HEK293 (cell line): ENCODE measurements around the gene ROBO1.

ENCODE experiments used
- CTCF ChIA-PET: fragments of 350-600 bp; formaldehyde crosslinking; extraction: SDS; loops from one replicate; lab custom pipeline; 2021; ENCODE audit warnings: antibody characterized with exemption; lab: Yijun Ruan, JAX
- POLR2A ChIA-PET: fragments of 300-600 bp; formaldehyde crosslinking; extraction: SDS; loops from one replicate; lab custom pipeline; 2020; ENCODE audit warnings: antibody characterized with exemption, inconsistent platforms; lab: Yijun Ruan, JAX
- H3K27ac ChIP-seq: fragments of 200-500 bp; sonication (Bioruptor generic); 2 replicates; pipeline ENCODE4 v1.5.1; 2014; ENCODE audit warnings: low read depth, low read length, control low read depth, inconsistent platforms; ENCODE audit errors: extremely low read depth
- H3K36me3 ChIP-seq, 2 experiments: fragments of 200-500 bp in 1 of 2; sonication (Bioruptor generic) in 1 of 2; 1 replicate in 1 of 2; 2 replicates in 1 of 2; pipeline ENCODE4 v1.5.1; 2014 to 2017; ENCODE audit warnings: inconsistent platforms in 2 of 2, low read length in 2 of 2; ENCODE audit not compliant: control insufficient read depth in 2 of 2, insufficient read depth in 1 of 2
- H3K4me1 ChIP-seq: fragments of 200-500 bp; sonication (Bioruptor generic); 2 replicates; pipeline ENCODE4 v1.5.1; 2014; ENCODE audit warnings: mild to moderate bottlenecking, low read length, inconsistent platforms; ENCODE audit not compliant: control insufficient read depth, insufficient read depth
- H3K4me3 ChIP-seq: 2 replicates; pipeline ENCODE4 v1.5.1; 2011; ENCODE audit warnings: low read depth, mild to moderate bottlenecking, control low read depth, low read length, moderate library complexity
- H3K9me3 ChIP-seq: fragments of 200-500 bp; sonication (Bioruptor generic); 2 replicates; pipeline ENCODE4 v1.5.1; 2014; ENCODE audit warnings: low read depth, low read length, inconsistent platforms; ENCODE audit not compliant: control insufficient read depth, insufficient read depth
- GLI4 ChIP-seq: fragments of 450-650 bp; formaldehyde crosslinking; IDR thresholded peaks from 2 replicates; pipeline ENCODE4 v1.5.1; 2016; ENCODE audit warnings: missing biosample characterization, missing genetic modification characterization
- KLF10 ChIP-seq: fragments of 450-650 bp; IDR thresholded peaks from 2 replicates; pipeline ENCODE4 v1.5.1; 2018; ENCODE audit warnings: missing biosample characterization, mild to moderate bottlenecking, missing genetic modification characterization
- ZBTB48 ChIP-seq: fragments of 450-650 bp; formaldehyde crosslinking; IDR thresholded peaks from 2 replicates; pipeline ENCODE4 v1.5.1; 2016; ENCODE audit warnings: missing biosample characterization, missing genetic modification characterization
- ZBTB6 ChIP-seq: fragments of 450-650 bp; formaldehyde crosslinking; IDR thresholded peaks from 2 replicates; pipeline ENCODE4 v1.5.1; 2017; ENCODE audit warnings: missing biosample characterization, missing genetic modification characterization
- ZFHX2 ChIP-seq: fragments of 450-650 bp; formaldehyde crosslinking; conservative IDR thresholded peaks from 2 replicates; pipeline ENCODE4 v1.5.1; 2016; ENCODE audit warnings: missing biosample characterization, missing genetic modification characterization
- ZFP3 ChIP-seq: fragments of 450-650 bp; formaldehyde crosslinking; IDR thresholded peaks from 2 replicates; pipeline ENCODE4 v1.5.1; 2016; ENCODE audit warnings: low read depth, missing biosample characterization, missing genetic modification characterization
- ZFP69B ChIP-seq: fragments of 450-650 bp; formaldehyde crosslinking; IDR thresholded peaks from 2 replicates; pipeline ENCODE4 v1.5.1; 2016; ENCODE audit warnings: missing biosample characterization, missing genetic modification characterization
- ZNF10 ChIP-seq: fragments of 450-650 bp; formaldehyde crosslinking; IDR thresholded peaks from 2 replicates; pipeline ENCODE4 v1.5.1; 2017; ENCODE audit warnings: missing biosample characterization, missing genetic modification characterization
- ZNF18 ChIP-seq: fragments of 450-650 bp; formaldehyde crosslinking; IDR thresholded peaks from 2 replicates; pipeline ENCODE4 v1.5.1; 2016; ENCODE audit warnings: missing biosample characterization, missing genetic modification characterization
- ZNF19 ChIP-seq: fragments of 450-650 bp; formaldehyde crosslinking; IDR thresholded peaks from 2 replicates; pipeline ENCODE4; 2016; ENCODE audit warnings: missing biosample characterization, missing genetic modification characterization, low read depth
- ZNF341 ChIP-seq: fragments of 450-650 bp; formaldehyde crosslinking; IDR thresholded peaks from 2 replicates; pipeline ENCODE4; 2016; ENCODE audit warnings: low read depth, missing biosample characterization, missing genetic modification characterization
- ZNF354C ChIP-seq: fragments of 450-650 bp; formaldehyde crosslinking; IDR thresholded peaks from 2 replicates; pipeline ENCODE4 v1.5.1; 2016; ENCODE audit warnings: missing biosample characterization, missing genetic modification characterization, low read depth, borderline replicate concordance
- ZNF530 ChIP-seq: fragments of 450-650 bp; formaldehyde crosslinking; IDR thresholded peaks from 2 replicates; pipeline ENCODE4 v1.5.1; 2016; ENCODE audit warnings: low read depth, missing biosample characterization, missing genetic modification characterization
- ZNF621 ChIP-seq: fragments of 450-650 bp; formaldehyde crosslinking; IDR thresholded peaks from 2 replicates; pipeline ENCODE4 v1.5.1; 2017; ENCODE audit warnings: missing biosample characterization, missing genetic modification characterization
- ZNF660 ChIP-seq: fragments of 450-650 bp; IDR thresholded peaks from 2 replicates; pipeline ENCODE4 v1.5.1; 2018; ENCODE audit warnings: missing biosample characterization, mild to moderate bottlenecking, missing genetic modification characterization
- ZNF776 ChIP-seq: fragments of 450-650 bp; formaldehyde crosslinking; IDR thresholded peaks from 2 replicates; pipeline ENCODE4 v1.5.0; 2017; ENCODE audit warnings: missing biosample characterization, missing genetic modification characterization, borderline replicate concordance
- ZNF777 ChIP-seq: fragments of 450-650 bp; formaldehyde crosslinking; IDR thresholded peaks from 2 replicates; pipeline ENCODE4 v1.5.1; 2017; ENCODE audit warnings: missing biosample characterization, missing genetic modification characterization, borderline replicate concordance
- ZNF785 ChIP-seq: fragments of 450-650 bp; formaldehyde crosslinking; IDR thresholded peaks from 2 replicates; pipeline ENCODE4 v1.5.1; 2016; ENCODE audit warnings: missing biosample characterization, missing genetic modification characterization
- ZNF792 ChIP-seq: fragments of 450-650 bp; formaldehyde crosslinking; IDR thresholded peaks from 2 replicates; pipeline ENCODE4 v1.5.1; 2016; ENCODE audit warnings: missing biosample characterization, missing genetic modification characterization
- TF ChIP-seq, protein P1 (sequence below): fragments of 450-650 bp; formaldehyde crosslinking; IDR thresholded peaks from 2 replicates; pipeline ENCODE4 v1.5.1; 2016; ENCODE audit warnings: missing biosample characterization, missing genetic modification characterization
- TF ChIP-seq, protein P2 (sequence below): fragments of 450-650 bp; formaldehyde crosslinking; optimal IDR thresholded peaks from 2 replicates; pipeline ENCODE3; 2016; ENCODE audit warnings: missing biosample characterization, mild to moderate bottlenecking, missing genetic modification characterization
- TF ChIP-seq, protein P3 (sequence below): fragments of 450-650 bp; IDR thresholded peaks from 2 replicates; pipeline ENCODE4 v1.5.1; 2018; ENCODE audit warnings: missing biosample characterization, missing genetic modification characterization
- TF ChIP-seq, protein P4 (sequence below): fragments of 450-650 bp; formaldehyde crosslinking; IDR thresholded peaks from 2 replicates; pipeline ENCODE4 v1.5.1; 2016; ENCODE audit warnings: missing biosample characterization, missing genetic modification characterization, borderline replicate concordance

The ROBO1 gene

DNA sequence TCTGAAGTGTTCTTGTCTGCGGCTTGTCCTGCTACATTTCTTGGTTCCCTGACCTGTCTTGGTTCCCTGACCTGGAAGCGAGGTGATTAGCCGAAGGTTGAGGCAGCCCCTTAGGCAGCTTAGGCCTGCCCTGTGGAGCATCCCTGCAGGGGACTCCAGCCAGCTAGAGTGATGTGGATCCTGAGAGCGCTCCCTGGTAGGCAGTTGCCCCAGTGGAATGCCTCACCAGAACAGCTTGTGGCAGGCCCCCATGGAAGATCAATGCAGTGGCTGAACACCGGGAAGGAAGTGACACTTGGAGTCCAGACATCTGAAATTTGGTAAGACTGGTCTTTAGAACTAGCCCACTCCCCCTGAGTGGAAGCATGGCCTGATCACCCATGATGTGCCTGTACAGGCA, 5.5 kb upstream of the ROBO1 start:
- CTCF ChIA-PET = no interaction called here
- Histone ChIP-seq H3K4me3 (no peak overlapping the region), H3K36me3 (no peaks in the 10 kb centered on the region), H3K27ac (no peak overlapping the region), H3K4me1 (no peaks in the 10 kb centered on the region), H3K9me3 (no peaks in the 10 kb centered on the region)
- POLR2A ChIA-PET = no interaction called here
- TF ChIP-seq KLF10 (tag by site-specific recombination) (no peak), ZNF18 (no peak), ZFP69B (tag by site-specific recombination) (no peak), ZNF776 (tag by site-specific recombination) (no peak), ZBTB48 (tag by site-specific recombination) (no peak), ZFHX2 (tag by site-specific recombination) (no peak), ZNF785 (no peak), ZFP3 (tag by site-specific recombination) (no peak), ZNF530 (tag by site-specific recombination) (no peak), ZNF354C (tag by site-specific recombination) (no peak), ZNF792 (tag by site-specific recombination) (no peak), ZNF19 (tag by site-specific recombination) (no peak), ZNF10 (tag by site-specific recombination) (no peak)
- TF ChIP-seq, protein P1, sequence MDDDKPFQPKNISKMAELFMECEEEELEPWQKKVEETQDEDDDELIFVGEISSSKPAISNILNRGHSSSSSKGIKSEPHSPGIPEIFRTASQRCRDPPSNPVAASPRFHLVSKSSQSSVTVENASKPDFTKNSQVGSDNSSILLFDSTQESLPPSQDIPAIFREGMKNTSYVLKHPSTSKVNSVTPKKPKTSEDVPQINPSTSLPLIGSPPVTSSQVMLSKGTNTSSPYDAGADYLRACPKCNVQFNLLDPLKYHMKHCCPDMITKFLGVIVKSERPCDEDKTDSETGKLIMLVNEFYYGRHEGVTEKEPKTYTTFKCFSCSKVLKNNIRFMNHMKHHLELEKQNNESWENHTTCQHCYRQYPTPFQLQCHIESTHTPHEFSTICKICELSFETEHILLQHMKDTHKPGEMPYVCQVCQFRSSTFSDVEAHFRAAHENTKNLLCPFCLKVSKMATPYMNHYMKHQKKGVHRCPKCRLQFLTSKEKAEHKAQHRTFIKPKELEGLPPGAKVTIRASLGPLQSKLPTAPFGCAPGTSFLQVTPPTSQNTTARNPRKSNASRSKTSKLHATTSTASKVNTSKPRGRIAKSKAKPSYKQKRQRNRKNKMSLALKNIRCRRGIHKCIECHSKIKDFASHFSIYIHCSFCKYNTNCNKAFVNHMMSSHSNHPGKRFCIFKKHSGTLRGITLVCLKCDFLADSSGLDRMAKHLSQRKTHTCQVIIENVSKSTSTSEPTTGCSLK (tag by site-specific recombination) = no peak
- TF ChIP-seq, protein P2, sequence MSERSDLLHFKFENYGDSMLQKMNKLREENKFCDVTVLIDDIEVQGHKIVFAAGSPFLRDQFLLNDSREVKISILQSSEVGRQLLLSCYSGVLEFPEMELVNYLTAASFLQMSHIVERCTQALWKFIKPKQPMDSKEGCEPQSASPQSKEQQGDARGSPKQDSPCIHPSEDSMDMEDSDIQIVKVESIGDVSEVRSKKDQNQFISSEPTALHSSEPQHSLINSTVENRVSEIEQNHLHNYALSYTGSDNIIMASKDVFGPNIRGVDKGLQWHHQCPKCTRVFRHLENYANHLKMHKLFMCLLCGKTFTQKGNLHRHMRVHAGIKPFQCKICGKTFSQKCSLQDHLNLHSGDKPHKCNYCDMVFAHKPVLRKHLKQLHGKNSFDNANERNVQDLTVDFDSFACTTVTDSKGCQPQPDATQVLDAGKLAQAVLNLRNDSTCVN (tag by site-specific recombination) = no peak

DNA sequence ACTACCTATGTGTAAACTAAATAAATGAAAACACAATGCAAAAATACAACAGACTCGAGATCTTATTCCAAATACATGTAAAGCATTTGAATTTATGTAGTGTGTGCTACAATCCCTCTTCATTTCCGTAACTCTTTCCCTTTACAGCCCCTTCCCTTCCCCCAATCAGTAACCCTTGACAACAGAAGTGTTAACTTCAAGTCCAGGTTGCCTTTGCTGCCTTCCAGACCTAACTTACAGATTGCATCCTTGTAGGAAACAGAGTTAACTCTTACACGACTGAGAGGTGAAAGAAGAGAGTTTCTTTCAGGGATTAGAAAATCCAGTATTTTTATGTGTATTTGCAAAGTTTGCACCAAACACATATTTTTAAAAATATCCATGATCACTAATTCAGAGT, 1.4 kb upstream of the ROBO1 start:
- POLR2A ChIA-PET = no interaction called here
- Histone ChIP-seq H3K36me3 (no peaks in the 10 kb centered on the region), H3K4me1 (no peaks in the 10 kb centered on the region), H3K9me3 (no peaks in the 10 kb centered on the region), H3K27ac (no peak overlapping the region), H3K4me3 (no peak overlapping the region)
- CTCF ChIA-PET = no interaction called here
- TF ChIP-seq ZNF777 (tag by site-specific recombination) = no peak
- TF ChIP-seq, protein P3, sequence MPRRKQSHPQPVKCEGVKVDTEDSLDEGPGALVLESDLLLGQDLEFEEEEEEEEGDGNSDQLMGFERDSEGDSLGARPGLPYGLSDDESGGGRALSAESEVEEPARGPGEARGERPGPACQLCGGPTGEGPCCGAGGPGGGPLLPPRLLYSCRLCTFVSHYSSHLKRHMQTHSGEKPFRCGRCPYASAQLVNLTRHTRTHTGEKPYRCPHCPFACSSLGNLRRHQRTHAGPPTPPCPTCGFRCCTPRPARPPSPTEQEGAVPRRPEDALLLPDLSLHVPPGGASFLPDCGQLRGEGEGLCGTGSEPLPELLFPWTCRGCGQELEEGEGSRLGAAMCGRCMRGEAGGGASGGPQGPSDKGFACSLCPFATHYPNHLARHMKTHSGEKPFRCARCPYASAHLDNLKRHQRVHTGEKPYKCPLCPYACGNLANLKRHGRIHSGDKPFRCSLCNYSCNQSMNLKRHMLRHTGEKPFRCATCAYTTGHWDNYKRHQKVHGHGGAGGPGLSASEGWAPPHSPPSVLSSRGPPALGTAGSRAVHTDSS = no peak
- TF ChIP-seq, protein P4, sequence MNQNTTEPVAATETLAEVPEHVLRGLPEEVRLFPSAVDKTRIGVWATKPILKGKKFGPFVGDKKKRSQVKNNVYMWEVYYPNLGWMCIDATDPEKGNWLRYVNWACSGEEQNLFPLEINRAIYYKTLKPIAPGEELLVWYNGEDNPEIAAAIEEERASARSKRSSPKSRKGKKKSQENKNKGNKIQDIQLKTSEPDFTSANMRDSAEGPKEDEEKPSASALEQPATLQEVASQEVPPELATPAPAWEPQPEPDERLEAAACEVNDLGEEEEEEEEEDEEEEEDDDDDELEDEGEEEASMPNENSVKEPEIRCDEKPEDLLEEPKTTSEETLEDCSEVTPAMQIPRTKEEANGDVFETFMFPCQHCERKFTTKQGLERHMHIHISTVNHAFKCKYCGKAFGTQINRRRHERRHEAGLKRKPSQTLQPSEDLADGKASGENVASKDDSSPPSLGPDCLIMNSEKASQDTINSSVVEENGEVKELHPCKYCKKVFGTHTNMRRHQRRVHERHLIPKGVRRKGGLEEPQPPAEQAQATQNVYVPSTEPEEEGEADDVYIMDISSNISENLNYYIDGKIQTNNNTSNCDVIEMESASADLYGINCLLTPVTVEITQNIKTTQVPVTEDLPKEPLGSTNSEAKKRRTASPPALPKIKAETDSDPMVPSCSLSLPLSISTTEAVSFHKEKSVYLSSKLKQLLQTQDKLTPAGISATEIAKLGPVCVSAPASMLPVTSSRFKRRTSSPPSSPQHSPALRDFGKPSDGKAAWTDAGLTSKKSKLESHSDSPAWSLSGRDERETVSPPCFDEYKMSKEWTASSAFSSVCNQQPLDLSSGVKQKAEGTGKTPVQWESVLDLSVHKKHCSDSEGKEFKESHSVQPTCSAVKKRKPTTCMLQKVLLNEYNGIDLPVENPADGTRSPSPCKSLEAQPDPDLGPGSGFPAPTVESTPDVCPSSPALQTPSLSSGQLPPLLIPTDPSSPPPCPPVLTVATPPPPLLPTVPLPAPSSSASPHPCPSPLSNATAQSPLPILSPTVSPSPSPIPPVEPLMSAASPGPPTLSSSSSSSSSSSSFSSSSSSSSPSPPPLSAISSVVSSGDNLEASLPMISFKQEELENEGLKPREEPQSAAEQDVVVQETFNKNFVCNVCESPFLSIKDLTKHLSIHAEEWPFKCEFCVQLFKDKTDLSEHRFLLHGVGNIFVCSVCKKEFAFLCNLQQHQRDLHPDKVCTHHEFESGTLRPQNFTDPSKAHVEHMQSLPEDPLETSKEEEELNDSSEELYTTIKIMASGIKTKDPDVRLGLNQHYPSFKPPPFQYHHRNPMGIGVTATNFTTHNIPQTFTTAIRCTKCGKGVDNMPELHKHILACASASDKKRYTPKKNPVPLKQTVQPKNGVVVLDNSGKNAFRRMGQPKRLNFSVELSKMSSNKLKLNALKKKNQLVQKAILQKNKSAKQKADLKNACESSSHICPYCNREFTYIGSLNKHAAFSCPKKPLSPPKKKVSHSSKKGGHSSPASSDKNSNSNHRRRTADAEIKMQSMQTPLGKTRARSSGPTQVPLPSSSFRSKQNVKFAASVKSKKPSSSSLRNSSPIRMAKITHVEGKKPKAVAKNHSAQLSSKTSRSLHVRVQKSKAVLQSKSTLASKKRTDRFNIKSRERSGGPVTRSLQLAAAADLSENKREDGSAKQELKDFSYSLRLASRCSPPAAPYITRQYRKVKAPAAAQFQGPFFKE = no peak
- no peak for TF ChIP-seq GLI4 (tag by site-specific recombination)
- no peak for TF ChIP-seq ZNF621
- no peak for TF ChIP-seq ZNF660 (tag by site-specific recombination)
- TF ChIP-seq ZBTB6 (tag by site-specific recombination) = no peak
- no peak for TF ChIP-seq ZNF341 (tag by site-specific recombination)
